Choroid plexus epithelial cell (primary cell): ENCODE data around the gene SERPINH1.

ENCODE experiments used
- DNase-seq: peaks from one replicate; pipeline ENCODE4 v3.0.0-alpha.2; 2010; ENCODE audit warnings: low read depth
- H3K4me3 ChIP-seq: 2 replicates; pipeline ENCODE4 v1.5.1; 2011; ENCODE audit warnings: low read depth, mild to moderate bottlenecking, control low read depth, low read length, moderate library complexity
- CTCF ChIP-seq: conservative IDR thresholded peaks from 2 replicates; pipeline ENCODE4 v1.5.1; 2011; ENCODE audit warnings: low read depth, mild to moderate bottlenecking, control low read depth, inconsistent platforms, low read length, moderate library complexity

SERPINH1 gene

GRCh38 chr11:75606099-75606498 lies 44.0 kb downstream of the SERPINH1 start:
- DNase-seq: no peak
- no peak for TF ChIP-seq CTCF
- H3K4me3 ChIP-seq: no peak overlapping the region

DNA sequence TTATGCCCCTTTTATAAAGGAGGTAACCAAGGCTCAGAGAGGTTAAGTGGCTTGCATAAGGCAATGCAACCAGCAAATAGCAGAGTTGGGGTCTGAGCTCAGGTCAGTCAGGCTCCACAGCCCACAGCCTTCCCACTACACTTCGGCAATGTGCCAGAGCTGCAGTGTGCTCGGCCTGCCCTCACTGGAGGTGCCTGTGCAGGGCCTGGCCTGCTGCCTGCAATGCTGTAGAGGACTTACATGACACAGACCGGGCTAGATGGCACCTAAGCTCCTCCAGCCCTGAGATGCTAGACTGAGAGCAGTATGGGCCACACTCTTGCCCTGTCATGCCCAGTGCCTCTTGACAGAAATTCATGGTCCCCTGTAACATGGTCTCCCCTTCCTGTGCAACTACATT lies 49.8 kb downstream of the SERPINH1 start:
- TF ChIP-seq CTCF: no peak
- DNase-seq: no peak
- no peak overlapping the region for H3K4me3 ChIP-seq

DNA sequence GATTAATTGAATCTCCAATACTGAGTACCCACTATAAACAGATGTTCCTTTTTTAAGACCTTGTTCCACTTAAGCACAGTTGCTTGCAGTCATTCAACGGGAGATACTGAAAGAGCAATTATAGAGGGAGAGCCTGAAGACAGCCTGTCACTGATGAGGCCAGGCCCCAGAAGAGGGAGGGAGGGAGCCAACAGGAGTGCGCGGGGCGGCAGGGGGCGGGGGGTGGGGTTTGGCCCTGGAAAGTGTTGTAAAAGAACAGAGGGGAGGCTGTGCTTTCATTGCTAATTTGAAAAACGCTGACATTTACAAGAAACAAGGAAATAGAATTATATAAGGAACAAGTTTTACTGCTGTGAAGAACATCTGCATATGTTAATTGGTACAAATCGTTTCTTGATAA lies 53.7 kb downstream of the SERPINH1 start:
- H3K4me3 ChIP-seq: no peak overlapping the region
- TF ChIP-seq CTCF: no peak
- no peak for DNase-seq

DNA sequence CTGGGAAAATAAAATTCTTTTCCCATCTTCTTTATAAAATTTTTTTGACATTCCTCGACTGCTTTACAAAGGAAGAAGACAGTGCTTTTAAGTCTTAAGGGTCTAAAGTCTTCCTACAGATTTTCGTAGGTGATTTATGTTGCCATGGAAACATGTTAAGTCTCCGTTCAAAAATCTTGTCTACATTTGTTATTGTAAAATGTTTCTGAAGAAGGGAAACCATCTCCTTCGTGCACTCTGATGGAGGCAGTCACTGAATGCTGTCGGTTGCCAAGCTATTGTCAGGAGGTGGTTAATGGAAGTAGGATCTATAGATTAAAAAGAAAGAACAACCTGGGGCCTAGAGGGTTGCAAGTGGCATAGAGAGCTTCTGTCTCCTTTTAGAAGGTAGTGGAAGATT lies 54.2 kb downstream of the SERPINH1 start:
- no peak for TF ChIP-seq CTCF
- H3K4me3 ChIP-seq: no peak overlapping the region
- no peak for DNase-seq
